HG03342 (cell line): ENCODE measurements around the gene POR.

Source experiments
- ATAC-seq: cut with Tn5 transposase; IDR thresholded peaks from one replicate; pipeline ENCODE4 v1.9.1; 2021; ENCODE audit warnings: mild to moderate bottlenecking, moderate library complexity; ENCODE audit not compliant: unreplicated experiment

The POR gene

DNA sequence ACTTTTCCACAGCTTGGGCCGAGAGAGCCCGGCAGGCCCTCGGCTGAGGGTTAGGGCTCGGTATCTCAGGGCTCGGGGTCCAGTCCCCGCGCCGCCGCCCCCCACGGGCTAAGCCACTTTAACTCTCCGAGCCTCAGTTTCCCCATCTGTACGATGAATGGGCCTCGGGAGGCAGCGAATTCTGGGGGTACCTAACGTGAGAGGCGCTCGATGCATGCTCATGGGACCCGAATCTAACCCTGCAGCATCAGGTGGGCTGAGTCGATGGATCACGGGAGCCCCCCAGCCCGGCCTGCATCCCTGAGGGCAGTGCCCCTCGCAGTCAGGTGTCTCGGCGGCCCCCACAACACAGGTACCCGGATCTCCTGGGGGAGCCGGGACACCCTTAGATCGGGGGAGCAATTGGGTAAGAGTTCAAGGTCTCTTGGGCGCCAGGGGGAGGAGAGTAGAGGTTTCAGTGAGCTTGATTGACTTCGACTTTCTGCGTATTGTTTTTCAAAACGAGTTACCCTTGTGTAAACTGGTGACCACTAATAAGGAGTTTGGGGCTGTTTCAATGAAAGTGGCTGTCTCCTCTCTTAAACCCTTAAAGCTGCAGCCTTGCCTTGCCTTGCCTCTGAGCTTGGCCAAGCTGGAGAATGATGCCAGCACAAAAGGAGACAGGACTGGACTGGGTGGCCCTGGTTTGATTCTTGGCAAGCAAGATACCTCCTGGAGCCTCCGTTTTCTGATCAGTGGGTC lies 631 bp downstream of the POR start:
- peak; percentile 2 for ATAC-seq

- no peak for ATAC-seq
These were observed 1.3 kb downstream of the POR start for GRCh38 chr7:75916259-75916658.

DNA sequence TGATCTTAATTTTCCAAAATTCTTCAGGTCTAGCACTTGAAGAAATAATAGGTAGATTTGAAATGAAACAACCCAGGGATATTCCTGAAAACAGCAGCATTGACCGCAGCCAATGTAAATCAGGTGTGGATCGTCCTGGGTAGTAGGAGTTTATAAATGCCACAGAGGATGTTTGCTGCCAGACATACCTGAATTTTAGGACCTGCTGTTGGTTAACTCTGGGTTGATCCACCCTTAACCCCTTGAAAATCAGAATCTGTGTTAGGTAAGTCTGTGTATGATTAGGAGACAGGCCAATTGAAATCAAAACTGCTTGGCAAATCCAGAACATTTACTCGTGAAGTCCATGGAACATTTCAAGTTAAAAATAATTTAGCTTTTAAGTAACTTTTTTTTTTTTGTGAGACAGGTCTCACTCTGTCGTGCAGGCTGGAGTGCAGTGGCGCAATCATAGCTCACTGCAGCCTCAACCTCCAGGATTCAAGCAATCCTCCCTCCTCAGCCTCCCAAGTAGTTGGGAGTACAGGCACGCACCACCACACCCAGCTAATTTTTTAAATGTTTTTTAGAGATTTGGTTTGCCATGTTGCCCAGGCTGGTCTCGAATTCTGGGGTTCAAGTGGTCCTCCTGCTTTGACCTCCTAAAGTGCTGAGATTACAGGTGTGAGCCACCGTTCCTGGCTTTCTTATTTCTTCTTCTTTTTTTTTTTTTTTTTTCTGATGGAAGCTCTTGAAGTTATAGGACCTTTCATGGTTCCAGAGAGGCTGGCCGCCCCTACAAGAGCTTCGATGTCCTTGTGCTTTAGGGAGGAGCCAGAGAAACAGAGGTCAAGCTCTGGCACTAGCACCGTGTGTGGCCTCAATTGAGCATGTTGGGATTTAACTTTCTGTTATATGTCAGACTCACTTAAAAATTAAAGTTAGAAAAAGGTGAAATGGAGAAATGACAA lies 2.0 kb downstream of the POR start:
- ATAC-seq = no peak

DNA sequence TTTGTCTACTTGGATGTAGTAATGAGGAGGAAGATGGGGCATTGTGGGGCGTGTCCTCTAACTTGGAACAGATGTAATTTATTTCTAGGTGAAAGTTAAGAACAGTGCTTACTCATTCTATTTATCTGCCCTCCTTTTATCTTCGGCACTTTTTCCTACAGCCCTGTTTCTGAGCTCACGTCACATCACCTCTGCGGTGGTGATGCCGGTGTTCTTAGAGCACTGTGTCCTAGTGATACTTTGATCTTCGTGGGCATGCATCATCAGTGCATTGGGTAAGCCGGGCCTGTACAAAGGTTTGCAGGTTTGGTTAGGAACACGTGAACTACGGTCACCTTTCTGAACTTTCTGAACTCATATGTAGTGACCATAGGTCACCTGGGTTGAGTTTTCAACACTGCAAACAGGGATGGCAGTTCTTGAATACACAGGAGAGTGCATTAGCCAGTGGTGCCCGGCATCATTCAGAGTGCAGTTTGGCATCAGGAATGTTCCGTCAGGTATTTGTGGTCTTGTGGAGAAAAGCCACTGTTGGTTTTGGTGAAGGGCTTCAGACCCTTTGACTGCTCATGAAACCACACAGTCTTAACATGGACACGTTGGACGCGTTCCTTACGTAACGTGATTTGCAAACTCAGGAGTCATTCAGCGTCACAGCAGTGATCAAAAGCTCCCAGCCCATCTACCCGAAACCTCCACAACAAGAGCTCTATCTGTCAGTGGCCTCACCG lies 5.6 kb downstream of the POR start:
- ATAC-seq = no peak

DNA sequence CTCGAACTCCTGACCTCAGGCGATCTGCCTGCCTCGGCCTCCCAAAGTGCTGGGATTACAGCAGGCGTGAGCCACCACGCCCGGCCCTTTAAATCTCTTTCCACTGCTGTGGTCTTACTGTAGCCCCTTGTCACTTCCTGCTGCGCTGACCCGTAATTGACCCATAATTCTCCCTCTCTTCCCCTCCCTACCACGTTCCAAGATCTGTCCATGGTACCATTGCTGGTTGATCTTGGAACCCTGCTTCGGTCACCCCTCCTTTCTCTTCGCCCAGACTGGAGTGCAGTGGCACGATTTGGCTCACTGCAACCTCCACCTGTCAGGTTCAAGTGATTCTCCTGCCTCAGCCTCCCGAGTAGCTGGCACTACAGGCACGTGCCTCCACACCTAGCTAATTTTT lies 6.5 kb downstream of the POR start:
- ATAC-seq = no peak

DNA sequence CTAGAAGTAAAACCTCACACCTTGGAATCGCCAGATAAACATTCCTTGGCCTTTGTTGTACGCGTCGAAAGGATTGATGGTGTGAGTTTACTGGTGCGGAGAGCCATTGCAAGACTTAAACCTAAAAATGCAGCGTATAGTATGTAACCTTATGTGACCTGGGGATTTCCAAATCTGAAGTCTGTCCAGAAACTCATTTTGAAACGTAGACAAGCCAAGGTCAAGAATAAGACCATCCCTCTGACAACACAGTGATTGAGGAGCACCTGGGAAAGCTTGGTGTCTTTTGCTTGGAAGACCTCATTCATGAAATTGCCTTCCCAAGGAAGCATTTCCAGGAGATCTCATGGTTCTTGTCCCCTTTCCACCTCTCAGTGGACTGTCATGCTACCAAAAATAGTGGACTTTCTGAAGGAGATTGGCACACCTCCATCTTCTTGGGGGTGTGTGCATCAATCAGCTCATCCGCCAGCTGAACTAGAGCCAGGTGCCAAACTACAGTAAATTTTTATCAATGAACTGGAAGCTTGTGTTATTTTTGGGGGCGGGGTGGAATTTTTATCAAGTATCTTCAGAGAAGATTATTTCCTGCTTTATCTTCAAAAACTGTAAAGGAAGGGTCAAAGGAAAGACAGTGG lies 8.1 kb downstream of the POR start:
- no peak for ATAC-seq

GRCh38 chr7:75924256-75924655 lies 9.3 kb downstream of the POR start:
- no peak for ATAC-seq

GRCh38 chr7:75924889-75925288 lies 9.9 kb downstream of the POR start:
- no peak for ATAC-seq

DNA sequence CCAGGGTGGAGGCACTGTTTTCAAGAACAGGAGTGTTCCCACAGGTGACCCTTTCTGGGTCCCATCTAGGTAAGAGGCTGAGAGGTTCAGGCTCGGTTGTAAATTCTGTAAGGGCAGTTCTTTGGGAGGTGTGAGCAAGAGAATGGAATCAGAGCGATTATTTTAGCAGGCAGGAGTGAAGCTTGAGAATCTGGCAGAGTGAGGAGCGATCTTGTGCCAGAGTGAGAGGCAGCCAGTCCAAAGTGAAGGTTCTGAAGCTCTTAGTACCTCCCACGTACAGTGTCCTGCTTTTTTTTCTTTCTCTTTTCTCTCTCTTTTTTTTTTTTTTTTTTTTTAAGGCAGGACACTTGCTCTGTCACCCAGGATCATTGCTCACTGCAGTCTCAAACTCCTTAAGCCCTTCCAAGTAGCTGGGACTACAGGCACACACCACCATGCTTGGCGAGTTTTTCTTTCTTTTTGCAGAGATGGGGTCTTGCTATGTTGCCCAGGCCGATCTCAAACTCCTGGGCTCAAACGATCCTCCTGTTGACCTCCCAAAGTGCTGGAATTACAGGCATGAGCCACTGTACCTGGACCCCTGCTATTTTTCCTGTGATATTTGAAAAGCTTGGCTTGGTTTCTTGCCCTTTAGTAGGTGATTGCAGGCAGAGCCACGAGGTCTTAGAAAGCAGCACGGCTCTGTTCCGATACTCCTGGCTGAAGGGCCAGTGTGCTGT lies 10.9 kb downstream of the POR start:
- no peak for ATAC-seq

DNA sequence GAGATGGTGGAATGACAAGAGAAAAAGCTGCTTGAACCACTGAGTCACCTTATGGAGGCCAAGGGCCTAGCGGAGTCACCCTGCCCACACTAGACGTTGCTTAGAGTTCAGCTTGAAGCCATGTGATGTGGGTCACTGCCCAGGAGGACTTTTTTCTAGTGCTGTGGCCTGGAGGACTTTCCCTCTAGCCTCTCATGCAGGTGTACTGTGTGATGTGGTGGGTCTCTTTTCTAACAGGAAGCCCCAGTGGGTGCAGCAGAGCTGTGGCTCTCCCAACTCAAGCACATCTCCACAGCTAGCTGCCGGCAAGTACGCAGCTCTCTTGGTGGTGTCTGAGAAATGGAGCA lies 13.6 kb downstream of the POR start:
- ATAC-seq = peak; percentile 58

DNA sequence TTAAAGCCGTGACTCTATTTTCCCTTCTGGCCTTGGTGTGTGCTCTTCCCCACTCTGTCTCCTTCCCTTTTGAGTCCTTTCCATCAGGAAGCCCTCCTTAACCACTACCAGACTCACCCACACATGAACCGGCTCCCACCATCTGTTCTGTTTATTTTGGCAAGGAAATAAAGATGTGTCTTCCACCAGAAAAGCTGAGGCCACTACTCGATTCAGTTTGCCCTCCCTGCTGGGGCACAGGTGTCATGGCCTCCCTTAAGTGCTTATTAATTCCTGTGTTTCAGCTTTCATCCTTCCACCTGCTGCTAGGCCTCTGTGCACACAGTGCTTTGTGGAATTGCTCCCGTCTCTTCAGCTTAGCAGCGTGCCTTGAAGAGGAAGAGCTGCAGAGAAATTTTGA lies 16.7 kb downstream of the POR start:
- ATAC-seq = no peak

GRCh38 chr7:75937958-75938786 lies 23.2 kb downstream of the POR start:
- no peak for ATAC-seq

DNA sequence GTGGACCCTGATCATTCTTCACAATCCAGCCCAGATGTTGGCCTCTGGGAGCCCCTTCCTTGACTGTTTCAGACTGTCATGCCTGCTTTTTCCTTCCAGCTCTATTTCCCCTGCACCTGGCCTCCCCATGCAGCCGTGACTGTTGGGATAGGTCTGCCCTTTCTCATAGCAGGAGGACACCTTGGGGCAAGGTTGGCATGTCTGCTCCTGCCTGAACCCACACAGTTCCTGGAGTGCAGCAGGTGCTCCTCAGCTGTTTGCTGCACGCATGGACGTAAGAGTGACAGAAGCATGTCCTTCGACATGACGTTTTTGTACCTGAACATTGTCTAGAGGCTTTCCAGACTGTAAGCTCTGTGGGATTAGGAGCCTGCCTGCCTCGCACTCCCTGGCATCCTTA lies 24.0 kb downstream of the POR start:
- no peak for ATAC-seq

GRCh38 chr7:75943864-75944263 lies 28.9 kb downstream of the POR start:
- ATAC-seq = no peak

GRCh38 chr7:75944507-75944906 lies 29.6 kb downstream of the POR start:
- ATAC-seq = no peak

GRCh38 chr7:75945297-75946168 lies 30.6 kb downstream of the POR start:
- no peak for ATAC-seq

- no peak for ATAC-seq
These were observed 31.4 kb downstream of the POR start for GRCh38 chr7:75946207-75946855.

GRCh38 chr7:75948179-75948578 lies 33.2 kb downstream of the POR start:
- ATAC-seq = no peak
